Thoracic aorta (tissue), 2 donors: ENCODE data around the gene SGCA. TPM values are rescaled to one million over a fixed set of nuclear protein-coding genes. Genes with fewer than 3 reads are reported as not detected.
A peak's percentile ranks its signal among the peaks of the same experiment; 100 is the strongest.

Experiments
- ATAC-seq: fragments of 150-250 bp; one replicate; pipeline ENCODE4 v1.8.0; 2017; ENCODE audit warnings: low read depth; ENCODE audit not compliant: insufficient number of reproducible peaks, low FRiP score
- DNase-seq: peaks from one replicate; pipeline ENCODE4 v3.0.0-alpha.2; 2020; ENCODE audit warnings: low spot score
- H3K27ac ChIP-seq, 2 donors: fragments of 200-600 bp; sonication (generic); 1 replicate in 1 of 2; 2 replicates in 1 of 2; pipeline ENCODE4 v1.5.1; 2016; ENCODE audit warnings: mild to moderate bottlenecking in 2 of 2, moderate library complexity in 2 of 2
- H3K27me3 ChIP-seq: fragments of 200-600 bp; sonication (generic); replicated peaks from 2 replicates; pipeline ENCODE4 v1.6.0; 2016; ENCODE audit warnings: mild to moderate bottlenecking; ENCODE audit not compliant: insufficient read depth
- H3K36me3 ChIP-seq: fragments of 200-600 bp; sonication (generic); one replicate; pipeline ENCODE4 v1.5.1; 2016
- H3K4me1 ChIP-seq, 2 donors: fragments of 200-600 bp; sonication (generic); 1 replicate in 1 of 2; 2 replicates in 1 of 2; pipeline versions ENCODE4 v1.5.1 to v1.6.0; 2016; ENCODE audit warnings: low read depth in 2 of 2, mild to moderate bottlenecking in 1 of 2; ENCODE audit not compliant: control insufficient read depth in 1 of 2
- H3K4me3 ChIP-seq: fragments of 200-600 bp; sonication (generic); 2 replicates; pipeline ENCODE4 v1.5.1; 2016; ENCODE audit warnings: mild to moderate bottlenecking
- H3K9me3 ChIP-seq: fragments of 200-600 bp; sonication (generic); 2 replicates; pipeline ENCODE4 v1.5.1; 2016
- CTCF ChIP-seq: fragments of 200-600 bp; sonication (generic); IDR thresholded peaks from one replicate; pipeline ENCODE4 v1.5.1; 2019; ENCODE audit warnings: antibody characterized with exemption
- total RNA-seq, 2 donors: library from RNA; depleted of rRNA; stranded (reverse); fragments of >200 nt; gene quantifications; one replicate each; pipeline versions ENCODE4 v1.1.0 to v1.2.3, GENCODE V29; 2016

The SGCA gene
- total RNA-seq, 2 donors from 2014 or later: 95.5 to 158 TPM

GRCh38 chr17:50176559-50177357 lies 11.0 kb downstream of the SGCA start:
- Histone ChIP-seq H3K4me3 (no peak overlapping the region), H3K36me3 (no peaks in the 10 kb centered on the region), H3K4me1 (peaks cover 35 to 74% of the 10 kb centered on the region in 2 donors), H3K27me3 (no peaks in the 10 kb centered on the region), H3K9me3 (no peaks in the 10 kb centered on the region), H3K27ac (peak overlapping the region; percentile 98 to 99)
- DNase-seq (no peak), ATAC-seq (no peak)
- TF ChIP-seq CTCF: no peak

GRCh38 chr17:50177476-50177875 lies 11.7 kb downstream of the SGCA start:
- peak overlapping the region; percentile 98 to 99 for H3K27ac ChIP-seq
- no peak for ATAC-seq
- peaks cover 35 to 67% of the 10 kb centered on the region in 2 donors for H3K4me1 ChIP-seq
- H3K27me3 ChIP-seq: no peaks in the 10 kb centered on the region
- no peaks in the 10 kb centered on the region for H3K9me3 ChIP-seq
- no peak for DNase-seq
- no peak for TF ChIP-seq CTCF
- no peaks in the 10 kb centered on the region for H3K36me3 ChIP-seq
- H3K4me3 ChIP-seq: peak overlapping the region; percentile 8

GRCh38 chr17:50177983-50178834 lies 12.4 kb downstream of the SGCA start:
- H3K4me3 ChIP-seq: peak overlapping the region; percentile 8
- H3K27me3 ChIP-seq: no peaks in the 10 kb centered on the region
- peak; percentile 41 for TF ChIP-seq CTCF
- peak overlapping the region; percentile 98 to 99 for H3K27ac ChIP-seq
- DNase-seq (peak; percentile 96), ATAC-seq (peak; percentile 69)
- H3K36me3 ChIP-seq: no peaks in the 10 kb centered on the region
- H3K9me3 ChIP-seq: no peaks in the 10 kb centered on the region
- H3K4me1 ChIP-seq: peaks cover 30 to 60% of the 10 kb centered on the region in 2 donors

- TF ChIP-seq CTCF: no peak
- Histone ChIP-seq H3K9me3 (no peaks in the 10 kb centered on the region), H3K36me3 (no peaks in the 10 kb centered on the region), H3K4me3 (no peak overlapping the region), H3K27me3 (no peaks in the 10 kb centered on the region), H3K27ac (peak overlapping the region; percentile 98 to 99), H3K4me1 (peaks cover 36 to 58% of the 10 kb centered on the region in 2 donors)
- no peak for ATAC-seq
- DNase-seq: no peak
These were observed 14.3 kb downstream of the SGCA start for GRCh38 chr17:50180111-50180510.

- Histone ChIP-seq H3K27ac (peak overlapping the region; percentile 45 to 86), H3K36me3 (no peaks in the 10 kb centered on the region), H3K9me3 (no peaks in the 10 kb centered on the region), H3K4me1 (peaks cover 33 to 58% of the 10 kb centered on the region in 2 donors), H3K27me3 (no peaks in the 10 kb centered on the region), H3K4me3 (no peak overlapping the region)
- TF ChIP-seq CTCF: no peak
- ATAC-seq (no peak), DNase-seq (no peak)
These were observed 14.8 kb downstream of the SGCA start for GRCh38 chr17:50180620-50181019.
